ENCODE measurements around the gene HIGD1B. TPM values are rescaled to one million over a fixed set of nuclear protein-coding genes. Genes with fewer than 3 reads are reported as not detected.

HIGD1B gene
- total and polyA plus RNA-seq, 2 donors (not counting 3 experiments of a cell fraction or from before 2014, with no cell fraction given), result not detected

DNA sequence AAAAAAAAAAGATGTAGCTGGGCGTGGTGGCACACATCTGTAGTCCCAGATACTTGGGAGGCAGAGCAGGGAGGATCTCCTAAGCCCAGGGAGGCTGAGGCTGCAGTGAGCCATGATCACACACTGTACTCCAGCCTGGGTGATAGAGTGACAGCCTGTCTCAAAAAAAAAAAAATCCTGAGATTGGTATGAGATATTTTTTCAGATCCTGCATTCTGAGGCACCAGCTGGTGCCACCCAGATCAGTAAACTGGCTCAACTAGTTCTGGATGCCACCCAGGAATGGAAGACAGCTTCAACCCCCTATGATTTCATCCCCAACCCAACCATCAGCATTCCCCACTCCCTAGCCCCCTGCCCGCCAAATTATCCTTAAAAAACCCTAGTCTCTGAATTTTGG is 10.5 kb upstream of the HIGD1B start:
- no peak overlapping the region for H3K9ac ChIP-seq (replicated peaks; ENCODE audit: extremely low read depth, insufficient read depth, low read length)
- DNase-seq (ENCODE audit: low read depth, low spot score), result no peak
- H3K27me3 ChIP-seq (ENCODE audit: control insufficient read depth in 2 of 2, insufficient read depth in 2 of 2, low read length in 2 of 2), result no peaks in the 10 kb centered on the region
- H3K9me1 ChIP-seq (replicated peaks; ENCODE audit: control insufficient read depth, extremely low read depth, insufficient read depth, low read length), result no peaks in the 10 kb centered on the region
- no peak overlapping the region for H3K27ac ChIP-seq (ENCODE audit: insufficient read depth, low read depth, low read length)
- no peaks in the 10 kb centered on the region for H3K9me3 ChIP-seq (replicated peaks; ENCODE audit: control insufficient read depth, insufficient read depth, low read length)
- no peak overlapping the region for H3K4me3 ChIP-seq (replicated peaks in 1 of 3; ENCODE audit: insufficient read depth in 1 of 3, low read depth in 1 of 3, low read length in 3 of 3)
- H3K79me2 ChIP-seq (ENCODE audit: control insufficient read depth, insufficient read depth, low read length), result no peaks in the 10 kb centered on the region
- no peaks in the 10 kb centered on the region for H3K36me3 ChIP-seq (ENCODE audit: control insufficient read depth in 2 of 2, extremely low read depth in 1 of 2, insufficient read depth in 2 of 2, low read length in 2 of 2)
- intact Hi-C loops (cut with micrococcal nuclease), result no loop called here
- no peak for FAIRE-seq
- no peaks in the 10 kb centered on the region for H4K20me1 ChIP-seq (replicated peaks; ENCODE audit: control insufficient read depth, extremely low read depth, insufficient read depth, low read length)
- no TSS peak for BruUV-seq (replicated peaks)
- dilution Hi-C loops (cut with MboI; ENCODE audit: extremely low pct_ligation_motif_present, low sequenced_read_pairs), result no loop called here
- no peak overlapping the region for H2AFZ ChIP-seq (ENCODE audit: low read depth, low read length)
- ChIA-PET CTCF (interaction anchor here (1.0 to 2.5 kb wide), 4 partner anchors 10 to 59 kb away, joined by 3 to 7 read pairs (median 4); partner anchors contain the start of gene HIGD1B), POLR2A (interaction anchor here (0.7 kb wide), 1 partner anchor 83 kb away, joined by 3 read pairs; no protein-coding TSS in a partner anchor)
- TF ChIP-seq GATA2 (IDR thresholded peaks at IDR 0.05; ENCODE audit: insufficient read depth, insufficient read length, low read depth, low read length), result no peak
- TF ChIP-seq FOS (IDR thresholded peaks at IDR 0.05; ENCODE audit: borderline replicate concordance, insufficient read depth, low read length), result no peak
- no peak for TF ChIP-seq POLR2AphosphoS5 (IDR thresholded peaks at IDR 0.05; ENCODE audit: insufficient read depth, low read depth, low read length)
- TF ChIP-seq, protein P1, sequence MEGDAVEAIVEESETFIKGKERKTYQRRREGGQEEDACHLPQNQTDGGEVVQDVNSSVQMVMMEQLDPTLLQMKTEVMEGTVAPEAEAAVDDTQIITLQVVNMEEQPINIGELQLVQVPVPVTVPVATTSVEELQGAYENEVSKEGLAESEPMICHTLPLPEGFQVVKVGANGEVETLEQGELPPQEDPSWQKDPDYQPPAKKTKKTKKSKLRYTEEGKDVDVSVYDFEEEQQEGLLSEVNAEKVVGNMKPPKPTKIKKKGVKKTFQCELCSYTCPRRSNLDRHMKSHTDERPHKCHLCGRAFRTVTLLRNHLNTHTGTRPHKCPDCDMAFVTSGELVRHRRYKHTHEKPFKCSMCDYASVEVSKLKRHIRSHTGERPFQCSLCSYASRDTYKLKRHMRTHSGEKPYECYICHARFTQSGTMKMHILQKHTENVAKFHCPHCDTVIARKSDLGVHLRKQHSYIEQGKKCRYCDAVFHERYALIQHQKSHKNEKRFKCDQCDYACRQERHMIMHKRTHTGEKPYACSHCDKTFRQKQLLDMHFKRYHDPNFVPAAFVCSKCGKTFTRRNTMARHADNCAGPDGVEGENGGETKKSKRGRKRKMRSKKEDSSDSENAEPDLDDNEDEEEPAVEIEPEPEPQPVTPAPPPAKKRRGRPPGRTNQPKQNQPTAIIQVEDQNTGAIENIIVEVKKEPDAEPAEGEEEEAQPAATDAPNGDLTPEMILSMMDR (IDR thresholded peaks at IDR 0.05; ENCODE audit: extremely low read depth in 1 of 2, insufficient read depth in 1 of 2, low read depth in 1 of 2, low read length in 2 of 2), result no peak
- no peak for TF ChIP-seq JUN (IDR thresholded peaks at IDR 0.05; ENCODE audit: borderline replicate concordance, insufficient read depth, insufficient read length, low read depth)
- no peak for TF ChIP-seq MYC (IDR thresholded peaks at IDR 0.05; ENCODE audit: low read depth, low read length)
- TF ChIP-seq EZH2 (IDR thresholded peaks at IDR 0.05; ENCODE audit: borderline replicate concordance, low read depth, low read length, severe bottlenecking), result no peak
- TF ChIP-seq, protein P2, sequence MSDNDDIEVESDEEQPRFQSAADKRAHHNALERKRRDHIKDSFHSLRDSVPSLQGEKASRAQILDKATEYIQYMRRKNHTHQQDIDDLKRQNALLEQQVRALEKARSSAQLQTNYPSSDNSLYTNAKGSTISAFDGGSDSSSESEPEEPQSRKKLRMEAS (IDR thresholded peaks at IDR 0.05; ENCODE audit: insufficient read depth, insufficient read length), result no peak
- TF ChIP-seq POLR2A (IDR thresholded peaks at IDR 0.05; ENCODE audit: low read depth, low read length), result no peak
- H3K4me2 ChIP-seq (ENCODE audit: insufficient read depth, low read length), result no peak overlapping the region
- H3K4me1 ChIP-seq (ENCODE audit: control insufficient read depth, extremely low read depth, insufficient read depth, low read length), result no peaks in the 10 kb centered on the region
